ENCODE results near the gene ARHGEF6. TPM values are rescaled to one million over a fixed set of nuclear protein-coding genes. Genes with fewer than 3 reads are reported as not detected.

Gene ARHGEF6
- total RNA-seq, 3 donors from 2014 or later, result 16.1 to 18.8 (median 16.8) TPM

- no peaks in the 10 kb centered on the region for H3K9me3 Mint-ChIP-seq
- ATAC-seq (peak; percentile 39 to 60), DNase-seq (no peak)
- H3K36me3 Mint-ChIP-seq (ENCODE audit: insufficient read depth), result peaks cover 15% of the 10 kb centered on the region
- H3K4me3 Mint-ChIP-seq, result peak overlapping the region; percentile 66
- H3K4me1 Mint-ChIP-seq (ENCODE audit: low read depth), result peaks cover 86% of the 10 kb centered on the region
- H3K27me3 Mint-ChIP-seq (ENCODE audit: low read depth), result no peaks in the 10 kb centered on the region
These were observed 33.4 kb downstream of the ARHGEF6 start for GRCh38 chrX:136747003-136747986.

- Mint-ChIP-seq H3K4me1 (ENCODE audit: low read depth) (peaks cover 75% of the 10 kb centered on the region), H3K27me3 (ENCODE audit: low read depth) (no peaks in the 10 kb centered on the region), H3K9me3 (no peaks in the 10 kb centered on the region), H3K36me3 (ENCODE audit: insufficient read depth) (peaks cover 15% of the 10 kb centered on the region), H3K4me3 (peak overlapping the region; percentile 30)
- peak in 1 of 2 donors; percentile 25 for ATAC-seq
- DNase-seq, result no peak
These were observed 35.2 kb downstream of the ARHGEF6 start for GRCh38 chrX:136745215-136746173.

GRCh38 chrX:136742721-136743379, 37.9 kb downstream of the ARHGEF6 start:
- H3K4me3 Mint-ChIP-seq, result no peak overlapping the region
- no peaks in the 10 kb centered on the region for H3K27me3 Mint-ChIP-seq (ENCODE audit: low read depth)
- H3K4me1 Mint-ChIP-seq (ENCODE audit: low read depth), result peaks cover 60% of the 10 kb centered on the region
- DNase-seq, result no peak
- no peak for ATAC-seq
- H3K9me3 Mint-ChIP-seq, result no peaks in the 10 kb centered on the region
- peaks cover 28% of the 10 kb centered on the region for H3K36me3 Mint-ChIP-seq (ENCODE audit: insufficient read depth)

- DNase-seq, result no peak
- no peaks in the 10 kb centered on the region for H3K9me3 Mint-ChIP-seq
- H3K4me3 Mint-ChIP-seq, result no peak overlapping the region
- H3K27me3 Mint-ChIP-seq (ENCODE audit: low read depth), result no peaks in the 10 kb centered on the region
- peaks cover 39% of the 10 kb centered on the region for H3K4me1 Mint-ChIP-seq (ENCODE audit: low read depth)
- peaks cover 25% of the 10 kb centered on the region for H3K36me3 Mint-ChIP-seq (ENCODE audit: insufficient read depth)
- peak in 1 of 2 donors; percentile 18 for ATAC-seq
These were observed 42.5 kb downstream of the ARHGEF6 start for GRCh38 chrX:136738049-136738729.

- DNase-seq (no peak), ATAC-seq (no peak)
- Mint-ChIP-seq H3K9me3 (no peaks in the 10 kb centered on the region), H3K27me3 (ENCODE audit: low read depth) (no peaks in the 10 kb centered on the region), H3K36me3 (ENCODE audit: insufficient read depth) (peaks cover 22% of the 10 kb centered on the region), H3K4me1 (ENCODE audit: low read depth) (peaks cover 40% of the 10 kb centered on the region), H3K4me3 (no peak overlapping the region)
These were observed 44.0 kb downstream of the ARHGEF6 start for GRCh38 chrX:136736690-136737089.

GRCh38 chrX:136735601-136736000, 45.1 kb downstream of the ARHGEF6 start:
- peaks cover 49% of the 10 kb centered on the region for H3K4me1 Mint-ChIP-seq (ENCODE audit: low read depth)

GRCh38 chrX:136733613-136734012, 47.1 kb downstream of the ARHGEF6 start:
- Mint-ChIP-seq H3K4me3 (no peak overlapping the region), H3K9me3 (no peaks in the 10 kb centered on the region), H3K36me3 (ENCODE audit: insufficient read depth) (peaks cover 24% of the 10 kb centered on the region), H3K27me3 (ENCODE audit: low read depth) (no peaks in the 10 kb centered on the region), H3K4me1 (ENCODE audit: low read depth) (peaks cover 48% of the 10 kb centered on the region)
- DNase-seq (no peak), ATAC-seq (no peak)

More at GRCh38 chrX:136735601-136736000, 45.1 kb downstream of the ARHGEF6 start:
- DNase-seq (no peak), ATAC-seq (no peak)
- no peaks in the 10 kb centered on the region for H3K27me3 Mint-ChIP-seq (ENCODE audit: low read depth)
- peaks cover 28% of the 10 kb centered on the region for H3K36me3 Mint-ChIP-seq (ENCODE audit: insufficient read depth)
- H3K9me3 Mint-ChIP-seq, result no peaks in the 10 kb centered on the region
- no peak overlapping the region for H3K4me3 Mint-ChIP-seq

GRCh38 chrX:136731798-136732197, 48.9 kb downstream of the ARHGEF6 start:
- ATAC-seq (peak; percentile 56 to 58), DNase-seq (no peak)
- no peak overlapping the region for H3K4me3 Mint-ChIP-seq
- no peaks in the 10 kb centered on the region for H3K27me3 Mint-ChIP-seq (ENCODE audit: low read depth)
- H3K9me3 Mint-ChIP-seq, result no peaks in the 10 kb centered on the region
- peaks cover 53% of the 10 kb centered on the region for H3K4me1 Mint-ChIP-seq (ENCODE audit: low read depth)
- H3K36me3 Mint-ChIP-seq (ENCODE audit: insufficient read depth), result peaks cover 16% of the 10 kb centered on the region

GRCh38 chrX:136731207-136731782, 49.4 kb downstream of the ARHGEF6 start:
- Mint-ChIP-seq H3K9me3 (no peaks in the 10 kb centered on the region), H3K4me1 (ENCODE audit: low read depth) (peaks cover 53% of the 10 kb centered on the region), H3K4me3 (peak overlapping the region; percentile 20), H3K36me3 (ENCODE audit: insufficient read depth) (peaks cover 16% of the 10 kb centered on the region), H3K27me3 (ENCODE audit: low read depth) (no peaks in the 10 kb centered on the region)
- peak; percentile 77 to 78 for ATAC-seq
- DNase-seq, result peak; percentile 13

- Mint-ChIP-seq H3K27me3 (ENCODE audit: low read depth) (no peaks in the 10 kb centered on the region), H3K4me1 (ENCODE audit: low read depth) (peaks cover 37% of the 10 kb centered on the region), H3K36me3 (ENCODE audit: insufficient read depth) (peaks cover 10% of the 10 kb centered on the region), H3K4me3 (no peak overlapping the region), H3K9me3 (no peaks in the 10 kb centered on the region)
- ATAC-seq (no peak), DNase-seq (no peak)
These were observed 52.3 kb downstream of the ARHGEF6 start for GRCh38 chrX:136728393-136728792.

GRCh38 chrX:136725441-136726104, 55.2 kb downstream of the ARHGEF6 start:
- Mint-ChIP-seq H3K27me3 (ENCODE audit: low read depth) (no peaks in the 10 kb centered on the region), H3K36me3 (ENCODE audit: insufficient read depth) (peaks cover 16% of the 10 kb centered on the region), H3K9me3 (peaks cover 5% of the 10 kb centered on the region), H3K4me3 (no peak overlapping the region), H3K4me1 (ENCODE audit: low read depth) (peaks cover 21% of the 10 kb centered on the region)
- ATAC-seq (no peak), DNase-seq (no peak)

- ATAC-seq (no peak), DNase-seq (no peak)
- peaks cover 49% of the 10 kb centered on the region for H3K4me1 Mint-ChIP-seq (ENCODE audit: low read depth)
- no peaks in the 10 kb centered on the region for H3K27me3 Mint-ChIP-seq (ENCODE audit: low read depth)
- H3K4me3 Mint-ChIP-seq, result no peak overlapping the region
- peaks cover 9% of the 10 kb centered on the region for H3K36me3 Mint-ChIP-seq (ENCODE audit: insufficient read depth)
- H3K9me3 Mint-ChIP-seq, result peaks cover 5% of the 10 kb centered on the region
These were observed 62.6 kb downstream of the ARHGEF6 start for GRCh38 chrX:136718091-136718490.

Measured in activated T-cell treated with anti-CD3 and anti-CD28 coated beads, Interleukin-2, amount 50 U/mL, for 4 hours (primary cell).